ENCODE data around the gene DPP8.
A peak's percentile ranks its signal among the peaks of the same experiment; 100 is the strongest.
"Not testable (repeated sequence)": the region's sequence is repeated elsewhere in the genome, so short reads cannot be mapped to it uniquely, and the experiment has no call there.

DPP8 gene

DNA sequence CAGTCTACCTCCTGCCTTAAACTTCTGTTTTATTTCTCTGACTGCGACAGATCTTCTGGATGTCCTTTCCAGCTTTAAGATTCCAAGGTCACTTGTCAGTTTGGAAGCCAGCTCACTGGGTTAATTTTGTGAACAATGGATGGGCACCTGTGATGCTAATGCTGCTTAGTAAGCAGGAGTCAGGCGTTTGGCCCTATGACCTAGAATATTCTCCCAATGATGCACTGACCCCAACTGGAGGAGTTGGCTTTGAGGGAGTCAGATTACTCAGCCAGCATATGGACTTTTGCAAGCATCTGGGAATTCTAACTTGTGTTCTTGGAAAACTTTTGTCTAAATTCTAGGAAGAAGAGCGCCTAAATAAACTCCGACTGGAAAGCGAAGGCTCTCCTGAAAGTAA lies 40.8 kb upstream of the DPP8 start:
- H2BK12ac ChIP-seq (ENCODE audit: low read length in 2 of 2) = no peak overlapping the region
- 83% methylated on average over 5 of the region's 5 CpGs for WGBS
- H3K4me1 ChIP-seq (ENCODE audit: control insufficient read depth, insufficient read depth, low read depth, low read length) = peaks cover 3% of the 10 kb centered on the region

GRCh38 chr15:65556622-65557021 lies 39.1 kb upstream of the DPP8 start:
- no peaks in the 10 kb centered on the region for H3K9me3 ChIP-seq (ENCODE audit: control insufficient read depth, low read length)
- DNase-seq = no peak
- H2AFZ ChIP-seq (ENCODE audit: low read depth, low read length) = no peak overlapping the region
- peaks cover 7 to 58% of the 10 kb centered on the region in 2 experiments for H3K36me3 ChIP-seq (ENCODE audit: control insufficient read depth in 1 of 2, insufficient read depth in 2 of 2, low read depth in 1 of 2, low read length in 2 of 2)
- H2BK120ac ChIP-seq (ENCODE audit: low read depth, low read length) = no peak overlapping the region
- peaks cover 25% of the 10 kb centered on the region for H3K79me1 ChIP-seq (replicated peaks; ENCODE audit: low read length, poor library complexity, severe bottlenecking)
- no peak overlapping the region for H3K14ac ChIP-seq (ENCODE audit: low read length in 2 of 2)
- H2AK5ac ChIP-seq (ENCODE audit: low read length, severe bottlenecking) = no peak overlapping the region
- H3K27ac ChIP-seq (ENCODE audit: low read length, poor library complexity, severe bottlenecking) = no peak overlapping the region
- H4K8ac ChIP-seq (ENCODE audit: low read length) = no peak overlapping the region
- H3K27me3 ChIP-seq (ENCODE audit: control insufficient read depth in 1 of 2, insufficient read depth in 1 of 2, low read length in 2 of 2) = no peaks in the 10 kb centered on the region
- WGBS = 100% methylated on average over 6 of the region's 7 CpGs
- H3K4me2 ChIP-seq (ENCODE audit: low read length, poor library complexity, severe bottlenecking) = no peak overlapping the region
- no peak overlapping the region for H3K4me3 ChIP-seq (ENCODE audit: insufficient read depth in 1 of 2, low read depth in 1 of 2, low read length in 2 of 2)
- H3K23ac ChIP-seq (ENCODE audit: low read length in 2 of 2) = no peak overlapping the region
- H2BK5ac ChIP-seq (ENCODE audit: low read depth, low read length, poor library complexity, severe bottlenecking) = no peak overlapping the region
- no peak overlapping the region for H3K4ac ChIP-seq (ENCODE audit: low read depth in 1 of 2, low read length in 2 of 2)
- H3K4me1 ChIP-seq (ENCODE audit: control insufficient read depth, insufficient read depth, low read depth, low read length) = peaks cover 3% of the 10 kb centered on the region
- no peak overlapping the region for H3K18ac ChIP-seq (ENCODE audit: low read depth in 1 of 2, low read length in 2 of 2)
- no peak overlapping the region for H2BK15ac ChIP-seq (ENCODE audit: low read depth, poor library complexity, severe bottlenecking)
- H4K91ac ChIP-seq (ENCODE audit: low read length) = no peak overlapping the region
- no peak overlapping the region for H2BK12ac ChIP-seq (ENCODE audit: low read length in 2 of 2)
- no peak overlapping the region for H3K9ac ChIP-seq (ENCODE audit: low read length)

More for the DNA sequence above, 40.8 kb upstream of the DPP8 start:
- DNase-seq = peak; percentile 17
- Histone ChIP-seq H4K8ac (ENCODE audit: low read length) (no peak overlapping the region), H2BK120ac (ENCODE audit: low read depth, low read length) (no peak overlapping the region), H3K27me3 (ENCODE audit: control insufficient read depth in 1 of 2, insufficient read depth in 1 of 2, low read length in 2 of 2) (no peaks in the 10 kb centered on the region), H3K4ac (ENCODE audit: low read depth in 1 of 2, low read length in 2 of 2) (no peak overlapping the region), H3K4me2 (ENCODE audit: low read length, poor library complexity, severe bottlenecking) (no peak overlapping the region), H2BK5ac (ENCODE audit: low read depth, low read length, poor library complexity, severe bottlenecking) (no peak overlapping the region), H2AFZ (ENCODE audit: low read depth, low read length) (no peak overlapping the region), H3K18ac (ENCODE audit: low read depth in 1 of 2, low read length in 2 of 2) (no peak overlapping the region), H3K23ac (ENCODE audit: low read length in 2 of 2) (no peak overlapping the region), H2BK15ac (ENCODE audit: low read depth, poor library complexity, severe bottlenecking) (no peak overlapping the region), H3K27ac (ENCODE audit: low read length, poor library complexity, severe bottlenecking) (peak overlapping the region; percentile 74), H2AK5ac (ENCODE audit: low read length, severe bottlenecking) (no peak overlapping the region), H3K14ac (ENCODE audit: low read length in 2 of 2) (no peak overlapping the region), H3K79me1 (replicated peaks; ENCODE audit: low read length, poor library complexity, severe bottlenecking) (peaks cover 36% of the 10 kb centered on the region), H4K91ac (ENCODE audit: low read length) (no peak overlapping the region), H3K9ac (ENCODE audit: low read length) (peak overlapping the region; percentile 9), H3K9me3 (ENCODE audit: control insufficient read depth, low read length) (no peaks in the 10 kb centered on the region), H3K4me3 (ENCODE audit: insufficient read depth in 1 of 2, low read depth in 1 of 2, low read length in 2 of 2) (peak overlapping the region in 1 of 2 experiments; percentile 39), H3K36me3 (ENCODE audit: control insufficient read depth in 1 of 2, insufficient read depth in 2 of 2, low read depth in 1 of 2, low read length in 2 of 2) (peaks cover 14 to 75% of the 10 kb centered on the region in 2 experiments)

GRCh38 chr15:65553691-65554090 lies 36.2 kb upstream of the DPP8 start:
- Histone ChIP-seq H3K18ac (ENCODE audit: low read depth in 1 of 2, low read length in 2 of 2) (no peak overlapping the region), H3K23ac (ENCODE audit: low read length in 2 of 2) (no peak overlapping the region), H2BK120ac (ENCODE audit: low read depth, low read length) (no peak overlapping the region), H3K9ac (ENCODE audit: low read length) (no peak overlapping the region), H3K4ac (ENCODE audit: low read depth in 1 of 2, low read length in 2 of 2) (no peak overlapping the region), H3K4me2 (ENCODE audit: low read length, poor library complexity, severe bottlenecking) (no peak overlapping the region), H2BK5ac (ENCODE audit: low read depth, low read length, poor library complexity, severe bottlenecking) (no peak overlapping the region), H3K4me3 (ENCODE audit: insufficient read depth in 1 of 2, low read depth in 1 of 2, low read length in 2 of 2) (no peak overlapping the region), H3K79me1 (replicated peaks; ENCODE audit: low read length, poor library complexity, severe bottlenecking) (peaks cover 19% of the 10 kb centered on the region), H3K27ac (ENCODE audit: low read length, poor library complexity, severe bottlenecking) (no peak overlapping the region), H3K14ac (ENCODE audit: low read length in 2 of 2) (no peak overlapping the region), H3K27me3 (ENCODE audit: control insufficient read depth in 1 of 2, insufficient read depth in 1 of 2, low read length in 2 of 2) (no peaks in the 10 kb centered on the region), H2BK12ac (ENCODE audit: low read length in 2 of 2) (no peak overlapping the region), H4K8ac (ENCODE audit: low read length) (no peak overlapping the region), H4K91ac (ENCODE audit: low read length) (no peak overlapping the region), H3K36me3 (ENCODE audit: control insufficient read depth in 1 of 2, insufficient read depth in 2 of 2, low read depth in 1 of 2, low read length in 2 of 2) (peaks cover 6 to 36% of the 10 kb centered on the region in 2 experiments), H3K9me3 (ENCODE audit: control insufficient read depth, low read length) (no peaks in the 10 kb centered on the region), H2AK5ac (ENCODE audit: low read length, severe bottlenecking) (no peak overlapping the region), H2BK15ac (ENCODE audit: low read depth, poor library complexity, severe bottlenecking) (no peak overlapping the region), H2AFZ (ENCODE audit: low read depth, low read length) (no peak overlapping the region), H3K4me1 (ENCODE audit: control insufficient read depth, insufficient read depth, low read depth, low read length) (peaks cover 8% of the 10 kb centered on the region)
- no peak for DNase-seq
- WGBS = 98% methylated on average over 2 of the region's 3 CpGs

DNA sequence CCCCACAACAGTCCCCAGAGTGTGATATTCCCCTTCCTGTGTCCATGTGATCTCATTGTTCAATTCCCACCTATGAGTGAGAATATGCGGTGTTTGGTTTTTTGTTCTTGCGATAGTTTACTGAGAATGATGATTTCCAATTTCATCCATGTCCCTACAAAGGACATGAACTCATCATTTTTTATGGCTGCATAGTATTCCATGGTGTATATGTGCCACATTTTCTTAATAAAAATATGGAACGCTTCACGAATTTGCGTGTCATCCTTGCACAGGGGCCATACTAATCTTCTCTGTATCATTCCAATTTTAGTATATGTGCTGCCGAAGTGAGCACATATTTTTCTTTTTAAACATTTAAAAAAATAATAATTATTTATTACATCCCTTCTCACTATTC lies 35.4 kb upstream of the DPP8 start:
- WGBS = 97% methylated on average over 3 of the region's 6 CpGs
- H3K18ac ChIP-seq (ENCODE audit: low read depth in 1 of 2, low read length in 2 of 2); H2BK120ac ChIP-seq (ENCODE audit: low read depth, low read length); DNase-seq; H3K4me1 ChIP-seq (ENCODE audit: control insufficient read depth, insufficient read depth, low read depth, low read length); H4K91ac ChIP-seq (ENCODE audit: low read length); H3K14ac ChIP-seq (ENCODE audit: low read length in 2 of 2); H4K8ac ChIP-seq (ENCODE audit: low read length); H2BK5ac ChIP-seq (ENCODE audit: low read depth, low read length, poor library complexity, severe bottlenecking); H3K9me3 ChIP-seq (ENCODE audit: control insufficient read depth, low read length); H2BK15ac ChIP-seq (ENCODE audit: low read depth, poor library complexity, severe bottlenecking); H3K27me3 ChIP-seq (ENCODE audit: control insufficient read depth in 1 of 2, insufficient read depth in 1 of 2, low read length in 2 of 2); H2AFZ ChIP-seq (ENCODE audit: low read depth, low read length); H2BK12ac ChIP-seq (ENCODE audit: low read length in 2 of 2); H3K4me3 ChIP-seq (ENCODE audit: insufficient read depth in 1 of 2, low read depth in 1 of 2, low read length in 2 of 2); H2AK5ac ChIP-seq (ENCODE audit: low read length, severe bottlenecking); H3K23ac ChIP-seq (ENCODE audit: low read length in 2 of 2); H3K4ac ChIP-seq (ENCODE audit: low read depth in 1 of 2, low read length in 2 of 2); H3K27ac ChIP-seq (ENCODE audit: low read length, poor library complexity, severe bottlenecking); H3K9ac ChIP-seq (ENCODE audit: low read length); H3K4me2 ChIP-seq (ENCODE audit: low read length, poor library complexity, severe bottlenecking): not testable (repeated sequence)
- H3K36me3 ChIP-seq (ENCODE audit: control insufficient read depth in 1 of 2, insufficient read depth in 2 of 2, low read depth in 1 of 2, low read length in 2 of 2) = peaks cover 6 to 36% of the 10 kb centered on the region in 2 experiments
- peaks cover 19% of the 10 kb centered on the region for H3K79me1 ChIP-seq (replicated peaks; ENCODE audit: low read length, poor library complexity, severe bottlenecking)

All from mesenchymal stem cell (in vitro differentiated cells and primary cell).